HepG2 (cell line): Measurements from ENCODE around the gene SBK3. TPM values are rescaled to one million over a fixed set of nuclear protein-coding genes. Genes with fewer than 3 reads are reported as not detected.

Source experiments
- ATRX ChIP-seq: sonication (generic); formaldehyde crosslinking; IDR thresholded peaks from 2 replicates; pipeline ENCODE4 v1.4.0; 2020; ENCODE audit warnings: missing genetic modification reagents, borderline replicate concordance
- CREB3 ChIP-seq: sonication (generic); formaldehyde crosslinking; IDR thresholded peaks from 2 replicates; pipeline ENCODE4 v1.5.0; 2020; ENCODE audit warnings: missing genetic modification reagents
- HMG20B ChIP-seq: conservative IDR thresholded peaks from 2 replicates; pipeline ENCODE4 v1.6.1; 2016; ENCODE audit warnings: missing genetic modification reagents, missing compliant biosample characterization
- HNRNPUL1 ChIP-seq: fragments of 200-400 bp; formaldehyde crosslinking; IDR thresholded peaks from 2 replicates; pipeline ENCODE4 v1.6.1; 2017; ENCODE audit warnings: low read depth, mild to moderate bottlenecking, low read length, moderate library complexity
- KLF13 ChIP-seq: sonication (generic); formaldehyde crosslinking; IDR thresholded peaks from 2 replicates; pipeline ENCODE4 v1.4.0; 2020; ENCODE audit warnings: mild to moderate bottlenecking, missing genetic modification reagents
- NFIC ChIP-seq: IDR thresholded peaks from 2 replicates; pipeline ENCODE4 v1.6.1; 2012; ENCODE audit warnings: mild to moderate bottlenecking, low read length, inconsistent platforms
- NR2C2 ChIP-seq: sonication (generic); formaldehyde crosslinking; IDR thresholded peaks from 2 replicates; pipeline ENCODE4 v1.4.0; 2020; ENCODE audit warnings: missing genetic modification reagents, mild to moderate bottlenecking, moderate library complexity, borderline replicate concordance
- RAD51 ChIP-seq: fragments of 450-650 bp; IDR thresholded peaks from 2 replicates; pipeline ENCODE4 v1.6.1; 2016; ENCODE audit warnings: borderline replicate concordance
- SALL2 ChIP-seq: sonication (generic); formaldehyde crosslinking; IDR thresholded peaks from 2 replicates; pipeline ENCODE4 v1.8.1; 2023; ENCODE audit warnings: mild to moderate bottlenecking, missing genetic modification reagents, inconsistent platforms
- SMAD3 ChIP-seq: sonication (generic); formaldehyde crosslinking; IDR thresholded peaks from 2 replicates; pipeline ENCODE4 v1.4.0; 2020; ENCODE audit warnings: missing genetic modification reagents
- SMYD3 ChIP-seq: sonication (generic); formaldehyde crosslinking; IDR thresholded peaks from 2 replicates; pipeline ENCODE4 v1.8.1; 2023; ENCODE audit warnings: mild to moderate bottlenecking, missing genetic modification reagents
- SSRP1 ChIP-seq: IDR thresholded peaks from 2 replicates; pipeline ENCODE4 v1.6.1; 2016; ENCODE audit warnings: control low read depth
- TBX2 ChIP-seq: sonication (generic); formaldehyde crosslinking; IDR thresholded peaks from 2 replicates; pipeline ENCODE4 v1.5.0; 2020; ENCODE audit warnings: missing genetic modification reagents, mild to moderate bottlenecking, borderline replicate concordance
- U2AF2 ChIP-seq: fragments of 200-400 bp; formaldehyde crosslinking; IDR thresholded peaks from 2 replicates; pipeline ENCODE4 v1.6.1; 2017; ENCODE audit warnings: low read depth, mild to moderate bottlenecking, low read length
- ZBTB3 ChIP-seq: sonication (generic); formaldehyde crosslinking; IDR thresholded peaks from 2 replicates; pipeline ENCODE4 v1.4.0; 2020; ENCODE audit warnings: low read depth, mild to moderate bottlenecking, moderate library complexity, missing genetic modification reagents, borderline replicate concordance
- ZBTB42 ChIP-seq: sonication (generic); formaldehyde crosslinking; IDR thresholded peaks from 2 replicates; pipeline ENCODE4 v1.5.0; 2020; ENCODE audit warnings: mild to moderate bottlenecking, missing genetic modification reagents
- ZFYVE20 ChIP-seq: sonication (generic); formaldehyde crosslinking; IDR thresholded peaks from 2 replicates; pipeline ENCODE4 v1.8.0; 2023; ENCODE audit warnings: low read depth, mild to moderate bottlenecking, moderate library complexity, missing genetic modification reagents, borderline replicate concordance
- ZNF274 ChIP-seq: sonication (generic); formaldehyde crosslinking; IDR thresholded peaks from 2 replicates; pipeline ENCODE4 v1.5.1; 2020; ENCODE audit warnings: mild to moderate bottlenecking, missing genetic modification reagents
- ZNF550 ChIP-seq: sonication (generic); formaldehyde crosslinking; IDR thresholded peaks from 2 replicates; pipeline ENCODE4 v1.4.0; 2020; ENCODE audit warnings: mild to moderate bottlenecking, missing genetic modification reagents, borderline replicate concordance
- ZNF563 ChIP-seq: sonication (generic); formaldehyde crosslinking; IDR thresholded peaks from 2 replicates; pipeline ENCODE4 v1.8.0; 2022; ENCODE audit warnings: mild to moderate bottlenecking, moderate library complexity, missing genetic modification reagents
- ZNF768 ChIP-seq: sonication (generic); formaldehyde crosslinking; IDR thresholded peaks from 2 replicates; pipeline ENCODE4 v1.4.0; 2020; ENCODE audit warnings: missing genetic modification reagents
- polyA plus RNA-seq, 8 experiments: library from polyadenylated mRNA; depleted of rRNA in 3 of 8; stranded (reverse) in 7 of 8; unstranded in 1 of 8; fragments of >200 nt; fragmentation: Illumina TruSeq in 4 of 8; extraction: Trizol in 4 of 8; gene quantifications; 2 replicates each; pipeline versions ENCODE4 v1.2.1 to v1.2.3, GENCODE V29; 2011 to 2016; ENCODE audit warnings: low read depth in 4 of 8, missing spikeins in 1 of 8, mixed read lengths in 1 of 8; ENCODE audit not compliant: insufficient read depth in 1 of 8
- total RNA-seq, 5 experiments: library from RNA; depleted of rRNA; stranded (reverse); fragments of >200 nt; fragmentation: Illumina TruSeq; extraction: Trizol; gene quantifications; 2 replicates each; pipeline ENCODE4 v1.2.3, GENCODE V29; 2016; ENCODE audit warnings: low read depth in 1 of 5
- TF ChIP-seq, protein P1 (sequence below): sonication (generic); formaldehyde crosslinking; IDR thresholded peaks from 2 replicates; pipeline ENCODE4 v1.8.0; 2022; ENCODE audit warnings: missing genetic modification reagents, mild to moderate bottlenecking, moderate library complexity, borderline replicate concordance
- TF ChIP-seq, protein P2 (sequence below): sonication (generic); formaldehyde crosslinking; IDR thresholded peaks from 2 replicates; pipeline ENCODE4 v1.5.0; 2020; ENCODE audit warnings: mild to moderate bottlenecking, missing genetic modification reagents, borderline replicate concordance
- TF ChIP-seq, protein P3 (sequence below): sonication (generic); formaldehyde crosslinking; IDR thresholded peaks from 2 replicates; pipeline ENCODE4 v1.4.0; 2020; ENCODE audit warnings: mild to moderate bottlenecking, missing genetic modification reagents

SBK3 gene
- total and polyA plus RNA-seq, 2 of the 13 experiments (the other 11 are each of a cell fraction or from before 2014, with no cell fraction given) = 0.66 to 0.77 TPM

GRCh38 chr19:55580628-55581144 lies 35.3 kb upstream of the SBK3 start, which contains the start of gene ZNF579 (continued):
- no peak for TF ChIP-seq CREB3 (CRISPR knock-in tag)
- TF ChIP-seq ZNF768 (CRISPR knock-in tag) = peak; percentile 59; the same call in 1 of the 2 replicates
- 0 out of 2 replicates have a peak, but pooled peaks have one; percentile 11 for TF ChIP-seq SMAD3 (CRISPR knock-in tag)
- peak; percentile 68; the same call in 1 of the 2 replicates for TF ChIP-seq NR2C2 (CRISPR knock-in tag)
- TF ChIP-seq ZBTB42 (CRISPR knock-in tag) = no peak
- TF ChIP-seq SSRP1 (CRISPR knock-in tag) = no peak
- no peak for TF ChIP-seq KLF13
- TF ChIP-seq, protein P1, sequence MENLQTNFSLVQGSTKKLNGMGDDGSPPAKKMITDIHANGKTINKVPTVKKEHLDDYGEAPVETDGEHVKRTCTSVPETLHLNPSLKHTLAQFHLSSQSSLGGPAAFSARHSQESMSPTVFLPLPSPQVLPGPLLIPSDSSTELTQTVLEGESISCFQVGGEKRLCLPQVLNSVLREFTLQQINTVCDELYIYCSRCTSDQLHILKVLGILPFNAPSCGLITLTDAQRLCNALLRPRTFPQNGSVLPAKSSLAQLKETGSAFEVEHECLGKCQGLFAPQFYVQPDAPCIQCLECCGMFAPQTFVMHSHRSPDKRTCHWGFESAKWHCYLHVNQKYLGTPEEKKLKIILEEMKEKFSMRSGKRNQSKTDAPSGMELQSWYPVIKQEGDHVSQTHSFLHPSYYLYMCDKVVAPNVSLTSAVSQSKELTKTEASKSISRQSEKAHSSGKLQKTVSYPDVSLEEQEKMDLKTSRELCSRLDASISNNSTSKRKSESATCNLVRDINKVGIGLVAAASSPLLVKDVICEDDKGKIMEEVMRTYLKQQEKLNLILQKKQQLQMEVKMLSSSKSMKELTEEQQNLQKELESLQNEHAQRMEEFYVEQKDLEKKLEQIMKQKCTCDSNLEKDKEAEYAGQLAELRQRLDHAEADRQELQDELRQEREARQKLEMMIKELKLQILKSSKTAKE = no peak
- TF ChIP-seq ZNF563 (CRISPR knock-in tag) = no peak
- no peak for TF ChIP-seq HMG20B
- no peak for TF ChIP-seq ZFYVE20 (CRISPR knock-in tag)
- TF ChIP-seq TBX2 (CRISPR knock-in tag) = no peak; the same call in 1 of the 2 replicates
- TF ChIP-seq ZNF274 (CRISPR knock-in tag) = no peak
- TF ChIP-seq ZNF550 (CRISPR knock-in tag) = no peak
- 0 out of 2 replicates have a peak, but pooled peaks have one; percentile 16 for TF ChIP-seq SALL2 (CRISPR knock-in tag)
- TF ChIP-seq ATRX (CRISPR knock-in tag) = no peak
- no peak for TF ChIP-seq ZBTB3 (CRISPR knock-in tag)
- TF ChIP-seq, protein P2, sequence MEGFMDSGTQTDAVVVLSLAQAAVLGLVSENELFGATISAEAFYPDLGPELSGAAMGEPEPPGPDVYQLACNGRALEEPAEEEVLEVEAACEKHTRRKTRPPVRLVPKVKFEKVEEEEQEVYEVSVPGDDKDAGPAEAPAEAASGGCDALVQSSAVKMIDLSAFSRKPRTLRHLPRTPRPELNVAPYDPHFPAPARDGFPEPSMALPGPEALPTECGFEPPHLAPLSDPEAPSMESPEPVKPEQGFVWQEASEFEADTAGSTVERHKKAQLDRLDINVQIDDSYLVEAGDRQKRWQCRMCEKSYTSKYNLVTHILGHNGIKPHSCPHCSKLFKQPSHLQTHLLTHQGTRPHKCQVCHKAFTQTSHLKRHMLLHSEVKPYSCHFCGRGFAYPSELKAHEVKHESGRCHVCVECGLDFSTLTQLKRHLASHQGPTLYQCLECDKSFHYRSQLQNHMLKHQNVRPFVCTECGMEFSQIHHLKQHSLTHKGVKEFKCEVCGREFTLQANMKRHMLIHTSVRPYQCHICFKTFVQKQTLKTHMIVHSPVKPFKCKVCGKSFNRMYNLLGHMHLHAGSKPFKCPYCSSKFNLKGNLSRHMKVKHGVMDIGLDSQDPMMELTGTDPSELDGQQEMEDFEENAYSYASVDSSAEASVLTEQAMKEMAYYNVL (CRISPR knock-in tag) = peak; percentile 39; the same call in 1 of the 2 replicates
- no peak for TF ChIP-seq U2AF2
- TF ChIP-seq NFIC = no peak
- TF ChIP-seq HNRNPUL1 = no peak
- TF ChIP-seq, protein P3, sequence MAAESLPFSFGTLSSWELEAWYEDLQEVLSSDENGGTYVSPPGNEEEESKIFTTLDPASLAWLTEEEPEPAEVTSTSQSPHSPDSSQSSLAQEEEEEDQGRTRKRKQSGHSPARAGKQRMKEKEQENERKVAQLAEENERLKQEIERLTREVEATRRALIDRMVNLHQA (CRISPR knock-in tag) = no peak
- no peak for TF ChIP-seq RAD51
- no peak for TF ChIP-seq SMYD3 (CRISPR knock-in tag)
